GM18498 (cell line): Measurements from ENCODE around the gene TTC28.

Source experiments
- ATAC-seq: cut with Tn5 transposase; IDR thresholded peaks from one replicate; pipeline ENCODE4 v1.9.1; 2021; ENCODE audit warnings: mild to moderate bottlenecking, moderate library complexity; ENCODE audit not compliant: unreplicated experiment

Gene TTC28

DNA sequence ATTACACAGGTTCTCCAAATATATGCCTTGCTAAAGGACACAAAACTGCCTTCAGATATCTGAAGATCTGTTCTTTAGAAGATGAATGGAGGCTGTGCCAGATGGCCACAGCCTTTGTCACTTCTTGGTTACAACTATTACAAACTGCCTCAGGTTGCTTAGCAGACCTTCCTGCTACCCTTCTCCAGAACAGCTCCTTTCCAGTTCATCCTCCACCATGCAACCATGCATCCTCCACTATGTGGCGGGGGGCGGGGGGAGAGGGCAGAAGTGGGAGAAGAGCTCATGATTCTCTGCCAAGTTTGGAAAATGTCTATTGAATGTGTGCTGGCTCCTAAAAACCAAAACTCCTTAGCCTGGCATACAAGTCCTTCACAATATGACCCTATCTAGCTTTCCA is 267.5 kb downstream of the TTC28 start:
- ATAC-seq: no peak

DNA sequence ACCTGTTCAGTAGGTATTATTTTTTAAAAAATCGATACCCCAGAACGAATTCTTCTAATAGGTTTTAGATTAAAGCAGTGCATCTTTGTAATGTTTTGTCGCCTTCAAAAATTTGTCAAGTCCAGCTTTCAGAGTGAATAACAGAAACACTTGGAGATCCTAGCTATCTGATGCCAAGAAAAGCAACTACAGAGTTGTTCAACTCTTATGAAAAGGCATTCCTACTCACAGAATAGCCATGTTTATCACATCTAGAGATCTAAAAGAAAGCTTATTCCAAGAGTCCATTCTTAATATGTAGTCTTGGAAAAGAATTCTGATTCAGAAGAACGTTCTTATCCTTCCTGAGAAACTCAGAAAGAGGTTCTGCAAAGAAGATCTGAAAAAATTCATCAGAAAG is 268.5 kb downstream of the TTC28 start:
- no peak for ATAC-seq

DNA sequence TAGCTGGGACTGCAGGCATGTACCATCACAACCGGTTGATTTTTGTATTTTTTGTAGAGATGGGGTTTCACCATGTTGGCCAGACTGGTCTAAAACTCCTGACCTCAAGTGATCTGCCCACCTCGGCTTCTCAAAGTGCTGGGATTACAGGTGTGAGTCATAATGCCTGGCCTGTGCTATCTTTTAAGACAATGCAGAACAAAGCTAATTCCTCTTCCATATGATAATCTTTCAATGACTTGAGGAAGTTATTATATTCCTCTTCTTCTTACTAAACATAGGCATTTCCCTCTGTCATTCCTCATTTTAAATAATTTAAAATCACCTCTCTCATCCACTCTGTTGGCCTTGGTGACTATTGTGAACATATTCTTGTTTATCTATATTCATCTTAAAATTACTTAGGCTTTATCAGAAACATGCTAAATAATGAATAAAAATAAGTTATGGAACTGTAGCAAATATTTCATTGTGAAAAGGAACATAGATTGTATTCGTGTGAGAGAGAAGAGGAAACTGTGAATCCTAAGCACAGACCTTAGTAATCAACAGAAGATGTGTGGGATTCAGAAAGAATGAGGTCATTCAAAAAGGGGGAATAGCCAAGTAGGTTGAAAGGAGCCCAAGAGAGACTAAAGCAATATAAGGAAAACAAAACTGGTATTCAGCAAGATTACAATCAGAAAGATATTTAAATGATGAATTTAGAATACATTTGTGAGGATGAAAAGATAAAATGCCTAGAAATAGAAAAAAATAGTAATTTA is 269.4 kb downstream of the TTC28 start:
- no peak for ATAC-seq

DNA sequence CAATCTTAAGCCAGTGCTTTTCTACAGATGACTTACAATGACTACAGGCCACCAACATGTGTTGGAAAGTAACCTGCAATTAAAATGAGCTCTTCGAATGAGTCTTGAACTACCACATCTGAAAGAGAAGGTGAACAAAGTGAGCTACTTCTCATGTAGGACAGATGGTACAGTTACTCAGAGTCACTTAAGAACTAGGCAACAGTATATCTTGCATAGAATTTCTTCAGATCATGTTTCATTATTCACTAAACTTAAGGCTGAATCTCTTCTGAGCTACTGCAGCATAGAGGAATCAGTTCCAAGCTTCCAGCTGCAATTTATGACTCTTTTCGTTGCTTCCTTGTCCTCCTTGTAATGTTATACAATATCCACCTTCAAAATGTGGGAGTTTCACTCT is 270.9 kb downstream of the TTC28 start:
- no peak for ATAC-seq

DNA sequence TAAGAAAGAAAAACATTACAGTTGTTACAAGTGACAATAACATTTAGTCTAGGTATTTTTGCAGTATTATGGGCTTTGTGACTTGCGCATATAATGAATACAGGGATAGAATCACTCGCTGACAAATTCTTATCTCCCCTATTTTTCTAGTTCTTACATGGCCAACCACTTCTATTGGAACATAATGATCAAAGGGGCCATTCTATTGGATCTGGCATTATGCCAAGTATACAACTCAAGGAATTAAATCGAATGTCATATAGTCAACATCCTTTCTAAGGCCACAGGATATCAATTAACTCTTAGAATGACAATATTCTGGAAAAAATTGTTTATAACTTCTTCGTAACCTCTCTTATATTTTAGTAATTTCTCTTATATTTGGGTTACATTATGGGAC is 272.0 kb downstream of the TTC28 start:
- no peak for ATAC-seq

DNA sequence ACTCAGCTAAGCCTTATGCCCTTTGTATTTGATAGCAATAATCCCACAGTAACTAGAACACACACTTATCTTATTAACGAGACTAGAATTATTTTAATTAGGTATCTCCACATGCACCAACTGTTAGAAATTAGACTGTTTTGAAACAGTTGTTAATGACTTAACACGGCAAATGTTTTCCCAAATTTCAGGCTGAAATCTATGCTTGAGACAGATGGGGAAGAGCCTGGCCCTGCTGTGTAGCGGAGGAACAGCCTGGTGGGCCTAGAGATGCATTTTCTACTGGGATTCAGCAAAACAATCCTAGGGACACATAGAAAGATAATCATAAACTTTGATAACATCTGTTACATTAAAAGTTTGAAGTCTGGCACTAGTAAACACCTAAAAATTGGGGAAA is 273.4 kb downstream of the TTC28 start:
- ATAC-seq: no peak

DNA sequence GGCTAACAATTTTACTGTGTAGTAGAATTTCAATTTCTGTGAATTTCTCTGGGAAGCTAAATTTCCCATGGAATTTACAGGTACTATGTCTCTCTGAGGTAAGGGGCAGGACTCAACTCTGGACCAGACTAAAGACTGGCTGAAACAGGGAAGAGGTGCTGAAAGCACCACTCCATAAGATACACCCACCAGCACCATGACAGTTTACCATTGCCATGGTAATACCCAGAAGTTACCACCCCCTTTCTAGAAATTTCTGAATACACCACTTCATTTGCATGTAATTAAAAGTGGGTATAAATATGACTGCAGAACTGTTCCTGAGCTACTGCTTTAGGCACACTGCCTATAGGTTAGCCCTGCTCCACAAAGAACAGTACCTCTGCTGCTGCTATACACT is 274.1 kb downstream of the TTC28 start:
- no peak for ATAC-seq

DNA sequence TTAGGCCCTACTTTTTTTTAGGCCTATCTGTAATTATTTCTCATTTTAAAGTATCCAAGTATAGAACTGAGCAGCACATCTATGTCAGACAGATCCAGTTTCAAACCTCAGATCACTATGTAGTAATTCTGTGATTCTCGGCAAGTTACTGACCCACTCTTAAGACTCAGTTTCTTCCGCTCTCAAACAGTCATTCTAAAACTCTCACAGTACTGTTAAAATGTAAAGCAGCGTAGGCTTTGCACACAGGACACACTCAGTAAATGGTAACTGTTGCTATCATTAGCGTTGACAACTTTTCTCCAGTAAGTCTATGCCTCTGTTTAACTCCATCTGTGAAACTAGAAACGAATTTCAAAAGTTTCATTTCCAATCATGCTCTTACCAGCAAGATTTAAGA is 277.1 kb downstream of the TTC28 start:
- ATAC-seq: no peak

DNA sequence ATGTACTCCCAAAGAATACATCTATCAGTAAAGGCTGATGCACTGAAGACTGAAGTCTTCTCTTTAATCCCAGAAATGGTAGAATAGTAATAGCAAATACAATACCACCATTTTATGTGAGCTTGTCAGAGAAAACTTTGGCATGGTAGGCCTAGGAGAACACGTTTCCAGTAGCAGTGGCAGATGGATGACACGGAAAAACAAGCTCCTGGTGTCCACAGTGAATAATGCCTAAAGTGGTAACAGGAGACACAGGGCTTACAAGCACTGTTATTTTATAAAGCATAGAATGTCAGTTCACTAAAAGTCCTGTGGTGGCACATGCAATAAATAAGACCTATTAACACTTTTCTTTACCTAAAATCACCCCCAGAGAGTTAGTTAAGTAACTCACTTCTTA is 277.6 kb downstream of the TTC28 start:
- ATAC-seq: no peak

DNA sequence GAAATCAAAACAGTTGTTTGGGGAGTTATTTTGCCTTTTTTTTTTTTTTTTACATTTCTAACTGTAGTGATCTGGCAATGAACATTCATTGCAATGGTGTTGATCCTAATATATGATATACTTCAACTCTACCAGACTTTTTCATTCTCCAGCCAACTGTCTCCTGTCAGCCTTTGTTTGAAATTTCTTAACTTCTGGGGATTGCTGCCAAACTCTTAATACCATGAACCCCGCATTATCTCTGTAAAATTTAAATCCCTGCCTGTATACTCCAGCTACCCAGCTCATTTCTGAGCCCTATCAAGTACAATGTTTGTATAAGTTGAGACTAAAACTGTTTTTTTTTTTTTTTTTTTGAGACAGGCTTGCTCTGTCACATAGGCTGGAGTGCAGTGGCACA is 280.7 kb downstream of the TTC28 start:
- no peak for ATAC-seq

DNA sequence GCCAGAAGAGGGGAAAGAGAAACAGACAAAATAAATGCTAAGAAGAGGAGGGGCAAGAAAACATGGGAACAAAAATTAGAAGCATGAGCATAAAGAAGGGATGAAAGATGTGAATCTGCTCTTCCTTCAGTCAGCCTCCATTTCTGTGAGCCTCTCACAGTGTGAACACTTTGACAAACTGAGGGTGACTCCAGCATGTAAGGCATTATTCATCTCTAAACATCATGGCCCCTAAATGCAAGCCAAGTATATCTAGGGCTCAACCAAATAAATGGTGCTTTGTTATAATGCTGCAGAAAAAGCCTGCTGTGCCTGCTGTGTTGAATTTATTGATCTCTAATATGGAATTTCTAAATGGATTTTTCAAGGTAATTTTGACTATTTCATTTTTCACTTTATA is 281.3 kb downstream of the TTC28 start:
- no peak for ATAC-seq

DNA sequence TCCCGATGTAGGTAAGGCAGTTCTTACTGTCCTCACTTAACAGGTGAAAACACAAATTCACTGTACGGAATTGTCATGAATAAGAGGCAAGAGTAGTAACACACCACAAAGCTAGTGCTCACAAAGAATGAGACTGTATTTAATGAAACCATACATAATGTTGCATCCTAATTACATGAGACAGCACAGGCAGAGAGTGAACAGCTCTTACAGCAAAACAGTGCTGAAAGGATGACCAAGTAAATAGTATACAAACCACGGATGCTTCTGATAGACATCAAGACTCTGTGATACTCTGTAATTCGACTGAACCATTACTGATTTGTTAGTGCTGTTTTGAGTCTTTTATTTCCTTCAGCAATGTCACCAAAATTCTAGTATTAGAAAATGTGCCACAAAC is 282.3 kb downstream of the TTC28 start:
- ATAC-seq: no peak

DNA sequence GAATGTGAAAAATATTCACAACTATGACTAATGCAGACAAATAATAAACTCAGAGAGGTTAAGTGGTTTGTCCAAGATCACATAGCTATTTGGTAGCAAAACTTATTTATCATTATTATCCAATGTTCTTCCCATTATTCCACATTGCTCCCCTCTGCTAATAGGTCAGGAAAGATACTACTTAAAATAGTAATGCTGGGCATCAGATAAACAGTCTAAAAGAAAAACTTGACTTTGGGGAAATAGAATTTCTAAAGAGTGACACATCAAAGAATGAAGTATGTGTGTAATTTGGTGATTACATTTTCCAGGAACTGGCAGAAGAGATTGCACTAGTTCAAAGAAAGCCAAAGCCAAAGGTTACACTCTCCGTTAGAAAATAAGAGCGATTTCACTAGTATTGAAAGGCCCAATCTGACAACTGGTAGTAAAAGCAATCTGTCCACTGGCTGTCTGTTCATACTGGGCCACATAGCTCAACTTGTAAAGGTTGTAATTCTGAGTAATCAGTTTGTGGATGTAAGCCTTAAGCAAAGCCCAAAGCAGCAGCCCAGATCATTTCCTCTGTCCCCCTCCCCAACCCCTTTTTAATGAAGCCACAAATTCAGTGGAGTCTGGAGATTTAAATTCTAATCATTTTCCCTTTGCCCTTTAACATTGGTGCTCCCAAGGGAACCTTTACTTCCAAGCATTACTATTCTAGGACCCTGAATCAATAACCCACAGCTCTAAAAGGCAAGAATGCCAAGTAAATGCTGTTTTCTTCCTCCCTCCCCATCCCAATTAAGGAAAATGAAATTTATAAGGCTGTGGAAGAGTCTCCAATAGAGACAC is 283.5 kb downstream of the TTC28 start:
- ATAC-seq: no peak

DNA sequence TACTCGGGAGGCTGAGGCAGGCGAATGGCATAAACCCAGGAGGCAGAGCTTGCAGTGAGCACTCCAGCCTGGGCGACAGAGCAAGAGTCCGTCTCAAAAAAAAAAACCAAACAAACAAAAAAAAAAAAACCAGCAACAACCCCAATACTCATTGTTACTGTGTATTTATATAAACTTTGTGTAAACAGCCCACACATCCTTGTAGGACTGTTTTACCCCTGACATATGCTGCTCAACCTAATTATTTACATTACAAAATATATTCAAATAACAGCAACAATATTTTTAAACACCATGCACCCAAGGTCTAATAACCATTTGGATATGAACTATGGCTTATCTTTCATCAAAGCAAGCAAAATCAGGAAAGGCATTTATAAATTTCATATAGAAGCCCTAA is 284.1 kb downstream of the TTC28 start:
- no peak for ATAC-seq

DNA sequence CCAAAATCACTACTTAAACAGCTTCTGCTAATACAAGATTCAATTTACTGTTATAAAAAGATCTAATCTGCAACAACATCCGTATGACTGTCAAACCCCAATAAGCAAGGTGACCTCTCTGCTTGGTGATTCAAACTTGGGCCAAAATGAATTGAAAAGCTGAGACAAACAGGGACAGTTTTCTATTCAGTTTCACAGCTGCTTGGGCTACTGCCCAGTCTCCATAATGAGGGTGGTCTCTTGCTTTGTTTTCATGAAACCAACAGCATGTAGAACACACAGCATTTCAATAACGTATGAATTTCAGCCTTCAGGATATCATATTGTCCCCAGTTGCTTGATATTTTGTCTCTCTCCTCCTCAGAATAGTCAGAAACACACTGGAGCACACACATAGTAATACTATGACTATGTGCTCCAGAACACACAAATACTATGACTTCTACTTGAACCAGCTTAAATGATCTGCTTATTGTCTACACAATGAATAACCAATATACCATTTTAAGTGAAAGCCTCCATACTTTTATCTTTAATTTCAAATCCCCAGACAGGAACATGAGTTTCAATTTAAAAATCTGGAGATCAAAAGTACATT is 285.0 kb downstream of the TTC28 start:
- ATAC-seq: no peak

DNA sequence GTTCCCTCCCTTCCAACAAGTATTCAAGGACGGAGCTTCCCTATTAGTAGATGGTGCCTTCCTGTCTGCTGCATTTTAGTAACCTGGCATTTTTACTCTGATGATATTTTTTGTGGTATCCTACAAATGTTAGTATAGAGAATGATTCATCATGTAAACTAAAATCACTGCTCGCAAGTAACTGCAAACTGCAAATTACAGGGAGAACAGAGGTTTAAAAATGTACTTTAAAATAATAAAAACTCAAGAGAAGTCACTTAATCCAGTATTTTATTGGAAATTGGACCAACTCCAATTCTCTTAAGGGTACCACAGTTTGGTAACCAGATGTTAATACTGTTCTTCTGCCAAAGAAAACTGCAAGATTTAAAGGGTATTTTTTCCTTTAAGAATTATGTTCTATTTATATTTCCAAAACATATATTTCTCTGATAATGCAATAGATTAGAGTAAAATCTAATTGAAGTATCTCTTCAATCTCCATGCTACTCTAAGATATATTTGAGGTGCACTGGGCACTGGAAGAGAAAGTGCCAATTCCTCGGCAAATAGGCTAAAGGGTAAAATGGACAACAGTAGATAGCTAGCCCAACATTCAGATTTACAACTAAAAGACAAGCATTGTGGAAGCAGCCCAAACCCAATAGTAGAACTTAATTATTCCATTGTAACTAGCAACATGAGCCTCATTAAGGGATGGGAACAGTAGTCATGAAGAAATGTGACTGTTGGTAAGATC is 298.0 kb downstream of the TTC28 start:
- no peak for ATAC-seq

DNA sequence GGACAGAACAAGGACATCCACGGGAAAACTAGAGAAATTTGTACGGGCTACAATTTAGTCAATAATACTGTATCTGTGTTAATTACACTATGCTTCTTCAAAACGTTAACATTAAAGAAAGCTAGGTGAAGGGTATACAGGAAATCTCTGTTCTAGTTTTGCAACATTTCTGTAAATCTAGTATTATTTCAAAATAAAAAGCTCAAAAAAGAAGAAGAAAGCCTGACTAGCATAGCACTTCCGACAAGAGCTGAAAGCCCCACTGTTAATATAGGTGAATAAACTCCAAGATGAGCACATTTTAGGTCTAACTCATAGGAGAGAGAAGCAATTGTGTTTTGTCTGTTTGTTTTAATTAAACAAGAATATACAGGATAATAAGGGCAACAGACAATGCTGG is 299.7 kb downstream of the TTC28 start:
- ATAC-seq: no peak

DNA sequence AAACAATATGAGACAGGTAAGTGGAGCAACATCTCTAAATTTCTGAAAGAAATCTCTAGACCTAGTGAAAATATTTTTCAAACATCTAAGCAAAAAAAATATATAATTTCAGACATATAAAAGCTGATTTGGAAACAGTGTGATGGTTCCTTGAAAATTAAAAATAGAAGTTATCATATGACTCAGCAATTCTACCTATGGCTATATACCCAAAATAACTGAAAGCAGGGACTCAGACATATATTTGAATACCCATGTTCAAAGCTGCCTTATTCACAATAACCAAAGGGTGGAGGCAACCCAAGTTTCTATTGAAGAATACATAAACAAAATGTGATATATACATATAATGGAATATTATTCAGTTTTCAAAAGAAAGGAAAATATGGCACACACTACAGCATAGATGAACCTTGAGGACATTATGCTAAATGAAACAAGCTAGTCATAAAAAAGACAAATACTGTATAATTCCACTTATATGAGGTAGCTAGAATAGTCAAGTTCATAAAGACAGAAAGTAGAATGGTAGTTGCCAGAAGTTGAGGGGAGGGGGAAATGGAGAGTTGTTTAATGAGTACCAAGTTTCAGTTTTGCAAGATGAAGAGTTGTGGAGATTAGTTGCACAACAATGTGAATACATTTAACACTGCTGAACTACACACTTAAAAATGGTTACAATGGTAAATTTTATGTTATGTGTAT is 300.4 kb downstream of the TTC28 start:
- no peak for ATAC-seq

DNA sequence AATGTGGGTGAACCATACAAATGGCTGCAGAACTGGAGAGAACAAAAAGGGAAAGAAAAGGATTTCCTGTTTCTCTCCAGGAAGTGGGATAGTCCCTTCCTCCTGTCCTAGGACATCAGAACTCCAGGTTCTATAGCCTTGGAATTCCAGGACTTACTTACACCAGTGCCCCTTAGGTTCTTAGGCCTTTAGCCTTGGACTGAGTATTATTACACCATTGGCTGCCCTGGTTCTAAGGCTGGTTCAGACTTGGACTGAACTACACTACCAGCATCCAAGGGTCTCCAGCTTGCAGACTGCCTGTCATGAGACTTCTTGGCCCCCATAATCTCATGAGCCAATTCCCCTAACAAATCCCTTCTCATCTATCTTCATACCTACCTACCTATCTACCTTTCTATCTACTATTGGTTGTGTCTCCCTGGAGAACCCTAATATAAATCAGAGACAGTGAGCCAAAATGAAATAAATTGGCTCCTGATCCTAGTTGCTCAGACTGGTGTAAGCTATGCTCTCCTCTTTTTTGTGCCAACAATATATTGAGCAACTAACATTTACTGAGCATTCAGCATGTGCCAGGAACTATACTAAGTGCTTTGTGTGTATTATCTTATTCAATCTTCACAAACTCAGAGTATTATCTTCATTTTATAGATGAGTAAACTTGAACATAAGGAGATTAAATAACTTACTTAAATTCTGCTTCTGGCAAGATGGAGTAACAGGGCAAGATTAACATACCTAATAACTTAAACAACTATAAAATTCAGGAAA is 303.7 kb downstream of the TTC28 start:
- no peak for ATAC-seq

DNA sequence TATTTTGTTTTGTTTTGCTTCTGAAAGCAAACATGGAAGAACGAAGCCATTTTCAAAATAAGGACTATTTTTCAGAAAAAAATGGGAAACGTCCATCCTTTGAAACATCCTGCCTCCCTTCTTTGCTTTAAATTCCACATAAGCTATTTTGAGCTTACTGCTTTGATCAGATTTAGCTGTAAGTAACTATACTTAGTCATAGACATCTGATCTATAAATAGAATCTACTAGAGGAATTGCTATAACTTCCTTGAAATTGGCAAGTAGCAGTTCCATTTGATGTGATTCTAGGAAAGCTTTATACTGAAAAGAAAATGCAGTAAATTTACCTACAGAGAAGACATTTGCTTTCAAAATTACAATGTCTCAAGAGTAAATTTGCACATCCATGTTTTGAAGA is 305.8 kb downstream of the TTC28 start:
- no peak for ATAC-seq
